ENCODE data around the gene STK24.

The STK24 gene

DNA sequence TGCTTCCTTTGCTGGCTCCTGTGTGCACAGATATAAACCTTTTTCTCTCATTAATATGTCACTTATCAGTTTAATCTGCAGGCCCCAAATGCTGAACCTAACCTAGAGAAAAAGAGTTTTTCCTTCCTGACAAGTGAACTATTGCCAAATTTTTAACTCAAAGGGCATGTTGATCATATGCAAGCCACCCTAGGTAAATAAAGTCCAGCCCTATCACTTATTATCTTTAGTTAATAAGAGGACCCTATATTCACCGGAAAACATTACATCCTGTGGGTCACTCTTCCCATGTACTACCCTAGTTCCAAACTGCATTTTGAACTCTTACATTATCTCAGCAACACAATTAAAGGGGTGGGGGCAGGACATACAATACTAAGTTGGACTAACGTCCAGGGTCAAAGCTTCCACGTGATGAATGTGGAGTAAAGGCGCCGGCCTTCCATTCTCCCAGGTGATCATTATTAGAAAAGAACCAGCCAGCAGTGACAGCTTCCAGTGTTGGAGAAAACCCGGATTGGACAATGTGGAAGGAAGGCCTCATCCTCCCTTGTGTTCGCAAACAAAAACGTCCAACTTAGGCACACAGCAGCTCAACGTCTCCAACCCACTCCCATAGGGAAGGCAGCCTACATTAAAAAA, 86.6 kb downstream of the STK24 start:
- DNase-seq (ENCODE audit: low spot score), result no peak

DNA sequence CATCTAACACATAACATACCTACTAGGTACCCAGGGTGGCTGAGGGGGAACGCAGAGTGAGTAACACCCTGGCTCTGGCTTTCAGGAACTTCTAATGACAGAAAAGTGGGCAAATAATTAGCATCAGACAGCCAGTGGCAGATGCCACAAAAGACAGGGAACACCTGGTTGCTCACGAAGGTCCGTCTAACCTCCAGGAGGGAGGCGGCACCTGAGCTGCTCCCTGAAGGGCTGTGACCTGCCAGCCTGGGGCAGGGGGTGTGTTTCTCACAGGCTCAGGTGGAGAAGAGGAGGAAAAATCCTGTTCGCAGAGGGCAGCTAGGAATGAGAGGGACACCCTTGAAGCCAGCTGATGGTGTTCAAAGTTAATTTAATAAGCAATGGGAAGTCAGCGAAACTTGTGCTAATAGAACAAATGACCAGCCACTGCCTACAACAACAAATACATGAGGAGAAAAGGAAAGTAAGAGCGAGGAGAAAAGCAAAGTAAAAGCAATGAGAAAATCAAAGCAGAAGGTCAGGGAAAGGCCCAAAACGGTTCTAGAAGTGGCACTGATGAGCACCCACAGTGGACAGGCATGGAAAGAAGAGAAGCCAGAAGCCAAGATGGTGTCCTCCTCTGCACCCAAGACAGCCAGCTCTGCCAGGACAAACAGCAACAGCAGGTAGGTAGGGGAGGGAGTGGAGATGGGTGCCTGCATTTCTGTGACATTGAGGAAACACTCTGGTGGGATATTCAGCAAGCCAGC, 87.3 kb downstream of the STK24 start:
- no peak for DNase-seq (ENCODE audit: low spot score)

DNA sequence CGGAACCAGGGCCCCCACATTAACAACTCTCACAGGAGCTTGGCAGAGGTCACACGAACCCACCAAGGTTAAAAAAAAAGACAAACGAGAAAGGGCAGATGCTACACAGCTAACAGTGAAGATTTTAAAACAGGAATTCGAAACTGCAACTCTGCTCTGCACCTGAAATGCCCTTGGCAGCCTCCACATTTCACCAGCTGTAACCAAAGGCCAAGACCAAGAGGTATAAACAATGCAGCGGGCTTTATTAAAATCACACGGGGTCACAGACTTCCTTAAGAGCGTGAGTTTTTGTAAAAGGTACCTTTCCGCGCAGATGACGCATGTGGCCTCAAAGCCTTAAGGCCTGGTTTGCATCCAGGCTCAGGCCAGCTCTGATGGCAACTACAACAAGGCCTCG, 88.2 kb downstream of the STK24 start:
- no peak for DNase-seq (ENCODE audit: low spot score)

DNA sequence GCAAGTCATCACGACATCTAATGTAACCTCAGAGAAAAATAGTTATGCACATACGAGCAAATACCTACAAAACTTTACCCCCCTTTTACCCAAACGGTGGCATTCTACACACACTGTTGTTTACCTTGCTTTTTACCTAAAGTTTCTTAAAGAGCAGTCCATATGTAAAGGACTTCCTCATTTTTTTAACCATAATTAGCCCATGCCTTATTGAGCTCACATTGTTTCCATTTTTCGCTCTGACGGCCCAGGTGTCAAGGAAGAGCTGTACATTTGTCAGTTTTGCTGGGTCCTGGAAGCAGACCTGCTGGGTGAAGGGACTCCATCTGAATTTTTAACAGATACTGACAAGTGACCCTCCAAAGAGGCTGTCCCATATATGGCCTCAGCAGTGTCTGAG, 89.4 kb downstream of the STK24 start:
- no peak for DNase-seq (ENCODE audit: low spot score)

DNA sequence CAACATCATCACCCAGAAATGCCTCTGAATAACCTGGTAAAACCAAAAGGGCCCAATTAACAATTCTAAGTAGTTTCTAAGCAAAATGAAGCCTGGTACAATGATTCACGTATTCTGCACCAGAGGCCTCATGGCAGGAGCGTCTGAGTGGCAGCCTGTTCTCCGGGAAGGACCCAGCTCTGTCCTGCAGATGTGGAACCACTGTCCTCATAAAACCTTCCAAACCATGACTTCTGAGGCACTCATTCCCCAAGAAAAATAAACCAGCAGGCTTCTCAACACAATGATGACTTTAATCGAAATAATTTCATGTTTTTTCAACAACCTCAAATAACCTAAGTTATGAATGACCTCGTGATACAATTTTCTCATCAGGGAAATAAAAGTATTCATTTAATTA, 89.9 kb downstream of the STK24 start:
- no peak for DNase-seq (ENCODE audit: low spot score)

DNA sequence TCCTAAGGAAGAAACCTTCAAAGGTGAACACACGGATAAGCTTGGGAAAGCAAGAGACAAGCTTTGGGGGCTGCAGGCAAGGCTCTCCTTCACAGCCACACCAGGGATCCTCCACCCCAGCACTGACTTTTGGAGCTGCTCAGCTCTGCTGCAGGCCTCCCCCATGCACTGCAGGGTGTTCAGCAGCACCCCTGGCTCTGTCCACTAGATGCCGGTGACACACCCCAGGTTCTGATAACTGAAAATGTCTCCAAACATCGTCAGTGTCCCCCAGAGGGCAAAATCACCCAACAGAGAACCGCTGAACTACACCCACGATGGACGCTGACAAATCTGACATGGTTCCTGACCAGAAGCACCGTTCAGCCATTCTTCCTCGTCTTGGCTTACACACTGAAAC, 90.5 kb downstream of the STK24 start:
- no peak for DNase-seq (ENCODE audit: low spot score)

DNA sequence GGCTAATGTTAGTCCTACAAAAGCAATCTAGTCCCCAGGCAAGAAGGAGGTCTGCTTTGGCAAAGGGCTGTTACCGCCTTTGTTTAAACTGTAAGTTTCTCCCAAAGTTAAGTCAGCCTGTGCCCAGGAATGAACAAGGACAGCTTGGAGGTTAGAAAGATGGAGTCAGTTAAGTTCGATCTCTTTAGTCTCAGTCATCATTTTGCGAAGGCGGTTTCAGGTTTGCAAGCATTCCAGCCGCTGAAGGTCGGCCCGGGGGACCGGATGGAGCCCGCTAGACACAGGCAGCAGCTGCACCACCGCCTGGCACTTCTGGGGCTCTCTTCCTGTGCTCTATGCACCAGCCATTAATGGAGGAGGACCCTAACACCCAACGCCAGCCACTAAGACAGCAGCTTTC, 91.3 kb downstream of the STK24 start:
- DNase-seq (ENCODE audit: low spot score), result no peak

DNA sequence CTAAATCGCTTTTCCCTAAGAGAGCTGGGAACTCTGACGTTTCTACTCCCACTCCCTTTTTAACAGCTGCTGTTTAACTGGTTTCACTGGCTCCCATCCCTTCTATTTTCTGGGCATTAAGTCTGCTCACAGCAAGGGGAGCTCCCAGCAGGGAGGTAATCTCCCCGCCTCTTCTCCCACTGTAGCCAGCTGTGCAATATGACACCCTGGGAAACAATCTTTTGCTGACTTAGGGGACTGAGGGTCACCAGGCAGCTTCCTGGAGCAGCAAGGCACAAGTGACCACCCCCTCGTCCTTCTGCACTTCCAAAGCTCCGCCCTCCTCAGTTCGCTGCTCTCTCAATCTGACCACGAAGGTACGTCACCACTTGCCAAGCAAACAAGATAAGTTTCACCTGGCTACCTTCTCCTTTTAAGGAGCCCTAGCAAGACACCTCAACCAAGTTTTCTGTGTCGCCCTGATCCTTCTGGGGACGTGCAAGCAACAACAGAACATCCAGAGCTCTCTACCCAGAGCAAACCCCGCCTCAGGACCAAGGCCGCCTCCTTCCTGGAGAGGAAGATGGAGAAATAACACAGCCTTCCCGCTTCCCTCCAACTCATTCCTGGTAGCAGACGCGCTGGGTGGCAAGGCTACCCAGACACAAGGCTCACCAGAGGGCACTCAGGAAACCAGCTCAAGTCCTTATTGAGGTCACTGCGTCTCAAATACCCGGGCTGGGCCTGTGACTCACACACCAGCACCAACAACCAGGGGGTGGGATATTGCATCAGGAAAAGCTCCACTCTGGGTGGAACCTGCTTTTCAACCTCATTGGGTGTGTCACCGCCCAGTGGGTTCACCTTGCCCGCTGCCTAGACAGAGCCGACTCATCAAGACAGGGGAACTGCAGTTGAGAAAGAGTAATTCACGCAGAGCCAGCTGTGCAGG, 92.4 kb downstream of the STK24 start:
- DNase-seq (ENCODE audit: low spot score), result peak; percentile 95

DNA sequence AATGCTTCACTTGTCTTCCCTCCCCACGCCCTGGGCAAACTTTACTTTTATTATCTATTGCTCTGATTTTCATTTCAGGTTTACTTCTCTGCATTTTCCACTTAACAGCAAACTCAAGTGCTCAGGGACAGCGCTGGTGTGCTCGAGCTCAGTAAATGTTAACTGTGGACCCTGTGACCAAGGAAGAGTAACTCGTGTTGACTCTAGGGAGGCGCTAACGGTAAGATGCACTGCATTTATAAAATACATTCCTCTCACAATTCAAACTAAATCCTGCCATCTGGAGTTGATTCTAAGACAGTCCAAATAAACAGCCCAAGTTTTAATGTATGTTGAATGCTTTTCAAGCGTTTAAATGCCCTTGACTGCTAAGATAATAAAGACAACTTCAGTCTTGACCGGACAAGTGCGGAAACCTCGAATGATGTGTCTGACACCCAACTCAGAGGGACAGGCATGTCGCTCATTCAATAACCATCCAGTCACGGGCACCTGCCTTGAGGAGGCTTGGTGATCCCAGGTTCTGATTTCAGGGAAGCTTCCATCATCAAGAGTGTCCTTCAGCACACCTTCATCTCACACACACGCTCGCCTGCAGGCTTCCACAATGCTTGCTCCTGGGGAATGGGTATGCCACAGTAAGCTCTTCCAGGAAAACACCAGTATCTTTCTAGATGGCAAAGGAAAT, 93.2 kb downstream of the STK24 start:
- no peak for DNase-seq (ENCODE audit: low spot score)

DNA sequence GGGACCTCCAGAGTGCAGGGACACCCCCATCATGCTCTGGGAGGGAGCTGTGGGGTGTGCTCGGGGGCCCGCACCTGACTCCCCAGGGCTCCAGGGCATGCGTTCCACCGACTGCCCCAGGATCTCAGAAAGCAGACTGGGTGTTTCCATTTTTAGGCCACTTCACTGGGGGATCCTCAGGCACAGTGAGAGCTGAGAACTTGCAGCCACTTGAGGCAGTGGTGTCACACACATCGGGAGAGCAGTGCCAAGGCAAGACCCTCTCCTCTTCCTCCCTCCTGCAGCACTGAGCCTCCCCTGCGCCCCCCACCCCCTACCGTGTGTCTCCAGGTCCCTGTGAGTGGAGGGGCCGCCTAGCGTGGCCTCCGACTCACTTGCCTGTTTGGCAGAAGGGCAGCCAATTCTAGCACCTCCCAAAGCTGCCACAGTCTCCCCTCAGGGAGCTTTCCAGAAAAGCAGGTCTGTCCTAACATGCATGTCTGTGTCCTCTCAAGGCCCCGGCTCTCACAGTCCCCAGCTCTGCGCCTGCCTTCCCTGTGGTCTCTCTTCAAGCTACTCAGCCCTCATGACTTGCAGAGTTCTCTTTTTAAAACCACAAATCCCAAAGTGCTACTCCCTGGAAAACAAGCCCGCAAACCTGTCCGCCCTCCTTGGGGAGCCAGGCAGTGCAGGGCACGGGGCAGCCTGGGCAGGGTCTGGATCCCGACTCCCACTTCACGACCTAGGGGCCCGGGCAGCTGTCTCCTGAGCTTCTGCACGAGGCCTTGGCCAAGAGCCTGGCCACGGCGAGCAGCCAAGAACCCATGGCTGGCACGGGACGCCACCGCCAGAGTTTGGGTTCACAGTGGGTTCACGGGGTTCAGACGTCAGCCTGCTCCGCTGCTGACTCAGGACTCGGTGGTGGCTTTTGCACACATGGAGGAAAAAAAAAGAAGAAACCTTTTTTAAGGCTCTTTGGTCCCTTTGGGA, 94.1 kb downstream of the STK24 start:
- no peak for DNase-seq (ENCODE audit: low spot score)

DNA sequence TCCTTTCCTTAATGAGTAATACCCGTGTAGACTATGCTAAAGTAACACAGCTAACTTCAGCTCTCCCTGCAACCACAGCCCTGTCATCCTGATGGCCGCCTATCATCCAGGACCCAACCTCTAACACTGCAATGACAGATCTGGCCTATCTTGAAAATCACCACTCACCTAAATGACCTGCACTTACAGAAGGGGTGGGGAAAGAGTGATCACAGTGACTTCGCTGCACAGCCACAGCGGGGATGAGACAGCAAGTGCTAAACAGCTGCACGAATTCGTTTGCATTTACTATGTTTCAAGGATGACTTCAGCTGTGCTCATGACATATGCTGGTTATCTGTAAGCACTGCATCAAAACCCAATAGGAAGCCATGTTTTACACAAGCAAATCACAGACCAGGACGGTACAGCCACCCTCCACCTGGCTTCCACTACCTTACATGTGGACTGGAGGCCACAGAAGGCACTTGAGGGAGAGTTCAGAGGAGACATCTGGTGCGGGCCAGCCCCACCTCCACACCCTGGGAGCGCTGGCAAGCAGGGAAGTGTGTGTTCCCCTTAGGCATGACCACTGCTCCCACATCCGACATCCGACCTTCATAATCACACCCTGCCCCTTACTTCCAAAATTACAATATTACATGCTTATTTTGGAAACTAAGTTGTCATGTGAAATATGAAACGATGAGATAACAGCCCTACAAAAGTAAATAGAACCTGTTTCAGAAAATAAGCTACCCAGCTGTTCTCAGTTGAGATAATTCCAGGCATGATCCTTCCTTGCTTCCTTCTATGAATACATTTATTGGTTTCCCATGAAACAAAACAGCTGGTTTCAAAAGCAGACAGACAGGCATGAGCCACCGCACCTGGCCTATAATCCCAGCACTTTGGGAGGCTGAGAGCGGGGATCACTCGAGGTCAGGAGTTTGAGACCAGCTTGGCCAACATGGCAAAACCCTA, 95.7 kb downstream of the STK24 start:
- DNase-seq (ENCODE audit: low spot score), result no peak

DNA sequence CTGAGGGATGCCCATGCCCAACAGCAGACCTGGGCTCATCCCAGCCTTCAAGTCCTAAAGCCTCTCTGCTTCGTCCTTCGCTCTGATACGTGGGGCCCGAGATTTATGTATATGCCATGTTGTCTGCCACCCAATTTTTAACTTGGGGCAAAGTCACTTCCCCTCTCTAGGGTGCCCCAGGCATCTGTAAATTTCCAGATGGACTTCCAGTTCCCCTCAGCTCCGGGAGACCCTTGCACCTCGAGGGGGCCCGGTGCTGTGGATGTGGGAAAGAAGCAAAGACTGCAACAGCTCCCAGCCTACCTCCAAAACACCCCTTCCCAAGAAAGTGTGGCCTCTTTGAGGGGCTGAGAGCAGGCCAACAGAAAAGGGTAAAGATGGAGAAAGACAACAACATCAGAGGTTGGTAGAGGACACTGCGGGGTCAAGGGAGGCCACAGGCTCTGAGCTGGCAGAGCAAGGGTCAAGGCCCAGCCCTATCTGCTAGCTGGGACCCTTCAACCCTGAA, 97.4 kb downstream of the STK24 start:
- DNase-seq (ENCODE audit: low spot score), result no peak

DNA sequence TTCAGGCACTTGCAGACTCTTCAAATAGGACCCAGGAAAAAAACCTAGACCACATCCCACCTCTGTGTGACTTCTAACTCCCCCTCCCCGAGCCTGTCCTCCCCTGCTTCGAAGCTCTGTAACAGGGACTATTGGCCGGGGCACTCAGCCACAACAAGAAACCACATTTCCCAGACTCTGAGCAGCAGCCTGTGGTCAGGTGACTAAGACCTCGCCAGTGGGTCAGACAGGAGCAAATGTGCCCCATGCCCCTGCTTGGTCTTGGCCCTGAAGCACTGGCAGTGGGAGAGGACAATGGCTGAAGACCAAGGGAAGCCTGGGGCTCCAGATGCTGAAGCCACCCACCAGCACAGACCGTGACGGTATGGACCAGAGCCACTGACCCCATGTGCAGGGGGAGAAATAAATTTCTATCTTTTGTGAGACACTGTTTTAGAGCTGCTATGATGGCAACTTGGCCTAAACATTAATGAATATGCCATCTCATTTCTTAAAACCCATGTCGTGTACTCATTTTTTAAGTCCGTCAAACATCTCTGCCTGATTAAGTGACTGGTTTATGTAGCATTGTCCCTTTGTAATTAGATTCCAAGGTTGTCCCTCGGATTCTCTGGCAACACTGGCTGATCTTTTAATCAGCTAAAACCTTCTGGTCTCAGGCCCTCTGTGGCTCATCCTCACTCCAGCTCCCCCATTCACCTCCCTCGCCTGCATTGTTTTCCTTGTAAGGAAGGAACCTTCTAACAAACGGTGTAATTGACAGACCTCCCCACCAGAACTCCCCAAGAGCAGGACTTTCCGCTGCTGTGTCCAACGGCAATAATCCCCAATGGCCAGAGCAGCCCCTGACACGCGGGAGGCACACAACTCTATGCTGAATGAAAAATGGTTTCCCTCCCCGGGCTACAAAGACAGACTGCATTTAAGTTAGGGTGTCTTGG, 98.4 kb downstream of the STK24 start:
- DNase-seq (ENCODE audit: low spot score), result peak; percentile 39

DNA sequence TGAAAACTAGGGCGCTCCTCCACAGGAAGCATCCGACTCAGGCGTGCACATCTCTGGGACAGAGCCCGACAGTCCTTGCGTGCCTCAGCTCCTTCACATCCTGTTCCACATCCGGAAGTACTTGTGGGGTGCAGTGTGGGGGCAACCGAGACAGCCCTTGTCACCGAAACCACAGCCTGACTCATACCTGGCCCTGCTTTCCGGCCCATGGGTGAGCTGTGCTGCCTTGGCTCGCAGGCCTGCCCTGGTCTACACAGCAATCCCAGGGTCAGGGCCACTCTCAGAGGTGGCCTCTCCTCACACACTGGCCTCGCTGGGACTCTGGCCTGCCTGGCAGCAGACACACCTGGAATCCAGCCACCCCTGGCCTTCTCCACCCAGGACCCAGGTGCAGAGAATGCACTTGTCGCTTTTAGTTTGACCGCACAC, 100.4 kb downstream of the STK24 start:
- peak; percentile 93 for DNase-seq (ENCODE audit: low spot score)

DNA sequence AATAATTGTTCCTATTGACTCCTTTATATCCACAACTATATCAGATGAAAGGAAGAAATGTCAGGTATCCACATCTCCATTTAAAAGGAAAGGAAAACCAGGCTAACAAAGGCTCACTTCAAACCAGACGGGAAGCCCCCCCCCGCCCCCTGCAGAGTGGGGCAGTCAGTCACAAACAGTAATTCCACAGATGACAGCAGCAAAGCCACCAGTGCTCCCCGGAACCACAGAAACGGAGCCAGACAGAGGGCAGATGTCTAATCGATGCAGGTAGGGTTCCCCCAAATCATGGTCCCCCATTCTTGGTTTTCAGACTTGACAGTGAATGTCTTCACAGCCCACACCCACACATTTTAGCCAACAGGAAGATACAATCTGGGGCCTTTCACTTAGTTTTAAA, 100.8 kb downstream of the STK24 start:
- DNase-seq (ENCODE audit: low spot score), result peak; percentile 37

DNA sequence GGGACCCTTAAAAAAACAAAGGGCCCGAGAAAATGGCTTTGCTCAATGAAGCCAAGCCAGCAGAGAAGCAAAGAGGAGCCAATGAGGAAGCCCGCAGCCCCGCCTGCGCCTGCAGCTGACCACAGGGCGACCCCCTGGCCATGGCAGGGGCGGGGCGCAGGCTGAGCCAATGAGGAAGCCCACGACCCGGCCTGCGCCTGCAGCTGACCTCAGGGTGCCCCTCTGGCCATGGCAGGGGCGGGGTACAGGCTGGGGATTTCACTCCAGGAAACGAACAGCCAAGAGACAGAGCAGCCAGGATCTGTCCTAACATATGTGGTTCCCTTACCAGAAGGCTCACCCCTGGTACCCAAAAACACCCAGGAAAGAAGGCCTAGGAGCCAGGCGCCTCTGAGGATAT, 101.4 kb downstream of the STK24 start:
- peak; percentile 32 for DNase-seq (ENCODE audit: low spot score)

DNA sequence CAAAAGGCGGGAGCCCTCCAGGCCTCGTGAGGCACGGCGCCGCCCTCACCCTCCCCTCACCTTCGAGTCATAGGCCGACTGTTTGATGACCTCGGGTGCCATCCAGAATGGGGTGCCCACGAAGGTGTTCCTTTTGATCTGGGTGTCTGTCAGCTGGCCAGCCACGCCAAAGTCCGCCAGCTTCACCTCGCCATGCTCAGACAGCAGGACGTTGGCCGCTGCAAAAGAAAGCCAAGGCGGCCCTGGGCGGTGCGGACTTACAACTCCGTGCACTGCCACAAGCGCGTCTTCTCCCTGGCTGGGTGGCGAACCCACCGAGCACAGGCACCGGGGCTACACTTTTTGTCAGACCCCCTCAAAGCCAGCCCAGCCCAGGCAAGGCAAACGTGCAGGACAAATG, 102.1 kb downstream of the STK24 start:
- no peak for DNase-seq (ENCODE audit: low spot score)

DNA sequence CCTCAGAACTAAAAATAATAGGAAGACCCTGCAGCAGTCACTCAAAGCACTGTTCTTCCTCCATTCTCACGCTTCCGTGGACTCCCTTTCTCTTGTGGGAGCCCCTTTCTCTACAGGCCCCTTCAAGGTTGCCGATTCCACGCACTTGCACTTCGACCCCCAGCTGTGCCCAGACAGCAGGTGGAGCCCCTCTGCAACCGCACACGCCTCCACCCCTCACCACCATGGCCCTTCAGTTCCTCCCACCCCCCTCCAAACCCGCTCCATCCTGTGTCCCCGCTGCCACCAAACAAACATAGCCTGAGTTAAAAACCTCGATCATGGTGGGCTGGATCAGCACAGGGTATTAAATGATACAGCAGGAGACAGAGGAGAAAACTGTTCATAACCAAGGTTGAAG, 102.6 kb downstream of the STK24 start:
- no peak for DNase-seq (ENCODE audit: low spot score)

DNA sequence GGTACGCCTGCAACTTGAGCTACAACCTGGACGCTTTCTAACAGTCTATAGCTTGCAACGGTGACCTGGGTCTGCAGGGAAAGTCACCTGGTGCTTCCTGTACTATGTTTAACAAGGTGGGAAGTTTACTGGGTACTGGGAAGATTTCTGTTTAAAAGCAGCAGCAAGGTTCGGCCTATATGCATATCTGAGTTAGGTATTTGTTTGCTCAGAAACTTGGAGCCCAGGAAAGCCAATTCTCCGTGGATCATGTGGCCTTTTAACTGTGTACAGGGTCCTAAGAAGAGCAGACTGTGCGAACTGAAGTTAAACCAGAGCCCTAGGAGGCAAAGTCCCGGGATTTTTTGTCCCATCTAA, 103.1 kb downstream of the STK24 start:
- DNase-seq (ENCODE audit: low spot score), result no peak
